Stimulated activated CD8-positive, alpha-beta memory T cell treated with anti-CD3 and anti-CD28 coated beads, Interleukin-7, amount 100 ng/mL, for 24 hours (primary cell): ENCODE results near the gene FAM193B.

ENCODE experiments used
- DNase-seq: peaks from one replicate; pipeline ENCODE4 v3.0.0-alpha.2; 2020; ENCODE audit warnings: low read depth

Gene FAM193B

DNA sequence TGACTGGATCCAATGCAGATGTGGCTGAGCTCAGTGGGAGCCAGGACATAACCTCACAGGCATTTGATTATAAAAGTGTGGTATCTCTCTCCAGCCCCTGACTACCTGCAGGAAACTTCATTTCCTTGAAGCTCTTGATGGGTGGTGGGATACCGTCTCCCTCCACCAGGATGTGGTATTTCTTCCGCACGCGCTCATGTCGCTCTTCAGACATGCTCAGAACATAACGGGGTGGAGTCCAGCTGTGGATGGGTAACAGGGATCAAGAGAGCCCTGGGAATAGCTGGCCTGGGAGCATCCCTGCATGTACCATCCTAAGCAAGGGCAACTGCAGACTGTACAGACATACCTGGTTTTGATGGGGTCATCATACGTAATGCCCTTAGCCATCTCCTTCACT, 38.8 kb downstream of the FAM193B start:
- no peak for DNase-seq

DNA sequence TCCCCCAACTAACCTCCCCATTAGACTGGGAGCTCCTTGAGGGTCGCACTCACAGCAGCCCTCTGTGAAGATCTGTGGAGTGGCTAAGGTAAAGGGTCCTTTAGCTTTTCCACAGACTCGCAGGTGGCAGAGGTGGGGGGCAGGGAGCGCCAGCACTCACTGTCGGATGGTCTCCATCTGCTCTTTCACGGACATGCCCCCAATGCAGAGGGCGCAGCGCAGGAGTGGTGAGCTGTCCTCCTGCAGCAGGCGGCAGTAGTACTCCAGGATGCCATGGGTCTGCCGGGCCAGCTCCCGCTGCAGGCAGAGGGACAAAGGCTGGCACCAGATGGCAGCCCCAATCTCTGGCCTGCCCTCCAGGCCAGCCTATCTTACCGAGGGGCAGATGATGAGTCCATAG, 39.8 kb downstream of the FAM193B start:
- DNase-seq = no peak

DNA sequence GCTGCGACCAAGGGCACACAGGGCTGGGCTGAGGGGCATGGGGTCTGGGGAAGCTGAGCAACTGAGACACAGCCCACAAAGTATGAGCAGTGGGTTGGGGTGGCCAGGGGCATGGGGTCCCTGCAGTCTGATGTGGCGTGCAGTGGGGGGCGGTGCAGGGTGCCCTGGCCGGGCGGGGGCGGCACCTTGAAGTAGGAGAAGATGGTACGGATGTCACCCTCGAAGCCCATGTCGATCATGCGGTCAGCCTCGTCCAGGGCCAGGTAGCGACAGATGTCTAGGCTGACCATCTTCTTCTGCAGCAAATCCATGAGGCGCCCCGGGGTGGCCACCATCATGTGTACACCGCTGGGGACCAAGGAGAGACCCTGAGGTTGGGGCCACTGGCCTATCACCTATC, 40.9 kb downstream of the FAM193B start:
- no peak for DNase-seq

DNA sequence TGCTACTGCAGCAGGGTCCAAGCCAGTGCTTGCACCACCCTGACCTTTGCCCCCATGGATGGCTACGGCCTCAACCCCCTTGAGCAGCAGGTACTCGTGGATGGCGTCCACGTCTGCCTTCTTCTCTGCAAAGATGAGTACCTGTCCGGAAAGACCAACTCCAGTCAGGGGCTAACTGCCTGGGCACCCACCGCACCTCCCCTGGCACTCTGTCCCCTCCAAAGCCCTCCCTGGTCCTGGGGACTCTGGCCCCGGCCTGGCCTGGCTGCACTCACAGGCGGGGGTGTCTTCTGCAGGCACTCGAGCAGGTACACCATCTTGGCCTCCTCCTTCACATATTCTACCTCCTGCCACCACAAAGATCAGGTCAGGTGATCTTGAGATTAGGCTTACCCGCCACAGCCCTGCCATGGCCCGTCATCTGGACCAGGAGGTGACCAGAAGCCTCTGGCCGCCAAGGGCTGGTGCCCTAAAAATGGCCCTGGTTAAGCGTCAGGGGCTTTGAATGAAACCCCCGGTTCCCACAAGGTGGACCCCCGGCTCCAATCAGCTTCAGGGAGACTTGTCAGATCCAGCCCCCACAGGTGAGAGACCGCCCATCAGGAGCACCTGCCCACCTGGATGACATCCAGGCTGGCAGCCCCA, 41.5 kb downstream of the FAM193B start:
- no peak for DNase-seq

DNA sequence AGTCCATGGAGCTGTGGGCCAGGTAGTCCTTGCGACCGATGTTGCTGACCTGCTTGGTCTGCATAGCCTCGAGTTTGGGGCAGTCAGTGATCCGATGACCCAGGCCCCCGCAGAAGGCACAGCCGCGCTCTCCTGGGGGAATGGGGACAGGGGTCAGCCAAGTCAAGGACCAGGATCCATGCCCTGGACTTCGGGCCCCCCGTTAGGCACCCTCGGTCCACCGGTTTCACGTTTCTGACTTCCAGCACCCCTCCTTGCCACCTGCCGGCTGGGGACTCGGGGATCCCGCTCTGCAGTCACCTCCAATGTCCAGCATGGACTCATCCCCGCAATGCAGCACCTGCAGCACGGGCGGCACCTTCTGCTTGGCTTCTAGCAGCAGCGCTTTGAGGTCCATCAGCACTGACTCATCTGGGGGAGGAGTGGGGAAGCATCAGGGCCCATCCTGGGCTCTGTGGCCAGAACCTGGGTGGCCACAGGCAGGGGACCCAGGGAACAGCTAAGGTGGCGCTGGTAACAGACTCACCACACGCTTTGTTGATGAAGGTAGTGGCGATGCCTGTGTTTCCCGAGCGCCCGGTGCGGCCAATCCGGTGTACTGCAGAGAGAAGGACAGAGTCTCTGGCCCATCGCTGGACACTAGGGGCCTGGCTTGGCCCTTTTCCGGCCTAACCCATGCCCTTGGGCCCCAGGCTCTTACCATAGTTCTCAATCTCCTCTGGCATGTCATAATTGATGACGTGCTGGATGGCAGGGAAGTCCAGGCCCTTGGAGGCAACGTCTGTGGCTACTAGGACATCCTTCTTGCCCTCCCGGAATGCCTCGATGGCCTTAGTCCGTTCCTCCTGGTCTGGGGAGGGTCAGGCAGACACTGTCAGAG, 42.3 kb downstream of the FAM193B start:
- DNase-seq = no peak

DNA sequence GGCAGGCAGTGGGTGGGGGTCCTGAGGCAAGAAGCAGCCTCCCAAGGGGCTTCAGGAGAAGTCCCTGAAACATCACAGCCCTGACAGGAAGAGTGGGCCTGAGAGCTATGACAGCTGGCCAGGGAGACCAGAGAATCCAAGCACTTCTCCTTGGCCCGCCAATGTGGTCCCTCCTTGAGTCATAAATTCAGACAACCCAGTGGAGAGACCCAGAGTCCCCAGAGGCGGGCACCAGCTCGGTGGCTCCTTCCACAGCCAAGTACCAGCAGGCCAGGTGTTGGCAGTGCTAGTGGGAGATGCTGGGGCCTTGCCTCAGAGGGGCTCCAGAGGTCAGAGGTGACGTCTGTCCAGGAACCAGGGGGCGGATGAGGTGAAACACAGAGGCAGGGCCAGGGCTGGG, 43.2 kb downstream of the FAM193B start:
- no peak for DNase-seq

DNA sequence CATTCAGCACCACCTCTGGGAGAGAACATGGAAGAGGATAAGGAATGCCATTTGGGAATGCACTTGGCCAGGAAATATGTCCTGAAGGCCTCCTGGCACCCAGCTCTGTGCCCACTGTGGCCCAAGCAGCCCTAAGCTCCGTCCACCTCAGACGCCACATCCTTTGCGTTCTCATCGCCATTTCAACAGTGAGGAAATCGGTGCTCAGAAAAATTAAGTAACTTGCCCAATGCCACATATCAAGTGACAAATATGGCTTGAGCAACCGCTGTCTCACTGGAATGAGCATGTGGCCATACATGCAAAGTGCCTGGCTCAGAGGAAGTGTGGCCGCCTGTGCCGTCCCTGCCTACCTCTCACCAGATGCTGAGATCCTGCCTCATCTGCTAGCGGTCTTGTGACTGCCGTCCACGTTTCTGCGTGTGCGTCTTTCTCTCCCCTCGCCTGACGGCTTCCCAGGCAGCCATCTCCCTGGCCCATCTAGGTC, 43.8 kb downstream of the FAM193B start:
- no peak for DNase-seq

DNA sequence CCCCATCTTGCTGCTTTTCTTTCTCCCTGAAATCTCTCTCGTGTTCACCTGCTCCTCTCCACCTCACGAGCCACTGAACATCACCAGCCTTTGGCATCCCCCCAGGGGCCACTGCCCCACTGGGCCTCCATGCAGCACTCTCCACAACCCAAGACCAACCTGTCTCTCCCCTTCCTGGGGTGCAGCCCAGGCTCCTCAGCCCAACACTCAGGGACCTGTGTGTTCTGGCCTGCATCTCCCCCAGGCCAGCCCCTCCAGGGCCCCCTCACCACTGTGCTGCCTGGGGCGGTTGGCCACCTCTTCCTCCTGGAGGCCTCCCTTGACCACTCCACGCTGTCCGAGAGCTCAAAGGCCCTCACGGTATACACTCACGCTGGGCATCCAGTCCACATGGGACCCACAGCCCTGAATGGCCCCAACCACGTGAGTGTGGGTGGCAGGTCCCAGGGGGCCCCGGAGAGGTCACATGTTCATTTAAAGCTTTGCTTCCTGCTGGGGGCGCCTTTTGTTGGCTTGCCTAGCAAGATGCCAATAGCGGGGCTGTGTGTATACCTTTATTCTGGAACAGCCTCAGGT, 44.3 kb downstream of the FAM193B start:
- DNase-seq = no peak

DNA sequence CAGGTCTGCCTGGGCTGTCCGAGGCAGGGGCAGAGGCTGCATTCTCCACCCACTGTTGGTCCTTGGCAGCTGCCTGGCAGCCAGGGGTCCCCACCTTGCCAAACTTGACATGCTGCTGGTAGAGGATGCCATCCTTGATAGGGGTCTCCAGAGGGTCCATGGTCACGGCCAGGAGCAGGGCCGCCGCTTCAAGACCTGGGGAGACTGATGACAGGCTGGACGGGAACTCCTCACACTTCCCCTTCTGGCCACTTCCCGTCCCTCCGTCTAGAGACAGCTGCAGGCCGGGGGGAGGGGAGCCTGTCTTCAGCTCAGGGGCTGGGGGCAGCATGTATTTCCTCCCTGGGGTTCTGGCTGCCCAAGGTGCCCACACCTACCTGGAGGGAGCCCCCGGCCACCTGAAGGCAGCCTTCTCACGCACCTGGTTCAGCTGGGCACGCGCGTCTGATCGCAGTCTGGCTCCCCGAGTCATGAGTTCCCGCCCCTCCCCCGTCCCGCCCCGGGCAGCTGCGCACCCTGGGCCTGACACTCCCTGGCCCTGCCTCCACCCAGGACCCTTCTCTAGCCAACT, 44.9 kb downstream of the FAM193B start, which contains the start of gene DOK3:
TSS of gene DOK3 (minus strand) at position 446 of the 571 bp plus-strand sequence. CDS start at position 160, 286 bp downstream.
- DNase-seq = no peak

DNA sequence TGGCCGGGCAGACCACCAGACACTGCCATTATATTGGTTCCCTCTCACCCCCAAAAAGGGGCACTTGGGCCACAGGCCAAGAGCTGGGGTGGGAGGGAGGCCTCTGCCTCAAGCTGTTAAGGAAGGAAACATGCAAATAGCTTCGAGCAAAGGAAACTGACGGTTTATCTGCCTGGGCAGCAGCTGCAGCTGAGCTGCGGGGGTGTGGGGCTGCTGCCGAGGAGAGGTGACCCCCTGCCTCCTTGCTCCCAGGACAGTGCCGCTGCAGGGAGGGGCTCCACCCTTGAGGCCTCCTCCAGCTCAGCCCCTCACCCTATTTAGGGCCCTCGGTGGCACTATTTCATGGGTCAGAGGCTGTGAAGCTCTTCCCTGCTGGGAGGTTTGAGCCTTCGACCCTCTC, 45.5 kb downstream of the FAM193B start:
- DNase-seq = no peak

DNA sequence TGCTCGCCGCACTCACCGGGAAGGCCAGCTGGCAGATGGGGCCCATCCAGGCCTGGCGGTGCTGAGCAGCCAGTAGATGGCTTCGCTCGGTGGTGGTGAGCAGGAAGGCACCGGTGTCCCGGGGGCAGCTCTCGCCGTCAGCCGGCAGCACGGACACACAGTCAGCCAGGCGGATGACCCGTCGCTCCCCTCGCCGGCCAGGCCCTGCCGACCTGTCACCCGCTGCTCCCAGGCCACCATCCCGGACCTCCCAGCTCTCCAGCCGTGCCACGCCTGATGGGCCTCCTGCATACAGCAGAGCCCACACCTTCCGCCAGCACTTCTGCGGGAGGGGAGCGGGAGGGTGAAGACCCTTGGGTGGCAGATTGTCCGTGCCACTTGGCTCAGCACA, 46.1 kb downstream of the FAM193B start:
- DNase-seq = no peak

DNA sequence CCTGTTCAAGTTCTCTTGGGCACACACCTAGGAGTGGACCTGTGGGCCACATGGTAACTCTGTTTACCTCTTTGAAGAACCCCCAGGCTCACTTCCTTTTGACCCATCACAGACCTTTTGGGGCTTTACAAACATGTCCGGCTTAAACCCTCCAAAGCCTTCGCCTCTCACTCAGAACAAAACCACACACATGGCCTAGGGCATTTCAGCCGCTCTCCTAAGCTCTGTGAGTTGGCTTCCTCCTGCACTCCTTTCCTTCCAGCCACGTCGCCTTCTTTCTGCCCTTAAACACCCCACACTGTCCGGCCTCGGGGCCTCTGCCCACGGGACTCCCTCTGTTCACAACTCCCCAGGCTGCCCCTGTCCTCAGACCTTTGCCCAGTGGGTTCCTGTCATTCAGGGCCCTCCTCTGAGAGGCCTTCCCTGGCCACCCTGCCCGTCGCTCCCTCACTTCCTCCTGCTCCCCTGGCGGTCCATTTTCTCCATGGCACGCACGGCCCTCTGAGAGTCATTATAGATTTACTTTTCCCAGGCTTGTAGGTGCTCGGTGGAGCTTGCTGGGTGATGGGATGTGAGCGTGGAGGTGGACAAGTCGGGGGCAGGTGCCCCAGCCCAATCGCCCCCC, 46.7 kb downstream of the FAM193B start:
- DNase-seq = no peak

DNA sequence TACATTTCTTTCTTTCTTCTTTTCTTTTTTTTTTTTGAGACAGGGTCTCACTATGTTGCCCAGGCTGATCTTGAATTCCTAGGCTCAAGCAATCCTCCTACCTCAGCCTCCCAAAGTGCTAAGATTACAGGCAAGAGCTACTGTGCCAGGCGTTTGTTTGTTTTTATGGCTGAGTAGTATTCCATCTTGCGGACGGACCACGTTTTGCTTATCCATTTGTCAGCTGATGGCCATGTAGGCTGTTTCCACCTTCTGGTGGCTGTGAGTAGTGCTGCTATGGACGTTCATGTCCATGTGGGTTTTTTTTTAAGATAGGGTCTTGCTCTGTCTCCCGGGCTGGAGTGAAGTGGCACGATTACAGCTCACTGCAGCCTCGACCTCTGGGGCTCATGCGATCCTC, 47.2 kb downstream of the FAM193B start:
- DNase-seq = no peak

DNA sequence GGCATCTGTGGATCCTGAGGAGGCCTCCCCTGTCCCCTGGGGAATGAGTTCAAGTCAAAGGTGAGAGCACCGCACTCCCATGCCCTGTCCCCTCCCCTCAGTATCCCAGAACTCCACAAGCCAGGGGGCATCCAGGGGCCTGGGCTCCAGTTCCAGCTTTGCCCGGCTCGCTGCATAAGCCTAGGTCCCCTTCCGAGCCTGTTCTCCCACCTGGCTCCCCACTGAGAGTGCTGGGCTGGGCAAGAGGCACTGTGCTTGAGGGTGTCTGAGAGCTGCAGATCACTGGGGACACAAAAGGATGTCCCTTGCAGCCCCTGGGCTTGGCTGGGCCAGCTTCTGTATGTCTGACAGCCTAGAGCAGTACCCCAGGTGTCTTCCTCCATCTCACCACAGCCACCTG, 49.3 kb downstream of the FAM193B start:
- DNase-seq = no peak

DNA sequence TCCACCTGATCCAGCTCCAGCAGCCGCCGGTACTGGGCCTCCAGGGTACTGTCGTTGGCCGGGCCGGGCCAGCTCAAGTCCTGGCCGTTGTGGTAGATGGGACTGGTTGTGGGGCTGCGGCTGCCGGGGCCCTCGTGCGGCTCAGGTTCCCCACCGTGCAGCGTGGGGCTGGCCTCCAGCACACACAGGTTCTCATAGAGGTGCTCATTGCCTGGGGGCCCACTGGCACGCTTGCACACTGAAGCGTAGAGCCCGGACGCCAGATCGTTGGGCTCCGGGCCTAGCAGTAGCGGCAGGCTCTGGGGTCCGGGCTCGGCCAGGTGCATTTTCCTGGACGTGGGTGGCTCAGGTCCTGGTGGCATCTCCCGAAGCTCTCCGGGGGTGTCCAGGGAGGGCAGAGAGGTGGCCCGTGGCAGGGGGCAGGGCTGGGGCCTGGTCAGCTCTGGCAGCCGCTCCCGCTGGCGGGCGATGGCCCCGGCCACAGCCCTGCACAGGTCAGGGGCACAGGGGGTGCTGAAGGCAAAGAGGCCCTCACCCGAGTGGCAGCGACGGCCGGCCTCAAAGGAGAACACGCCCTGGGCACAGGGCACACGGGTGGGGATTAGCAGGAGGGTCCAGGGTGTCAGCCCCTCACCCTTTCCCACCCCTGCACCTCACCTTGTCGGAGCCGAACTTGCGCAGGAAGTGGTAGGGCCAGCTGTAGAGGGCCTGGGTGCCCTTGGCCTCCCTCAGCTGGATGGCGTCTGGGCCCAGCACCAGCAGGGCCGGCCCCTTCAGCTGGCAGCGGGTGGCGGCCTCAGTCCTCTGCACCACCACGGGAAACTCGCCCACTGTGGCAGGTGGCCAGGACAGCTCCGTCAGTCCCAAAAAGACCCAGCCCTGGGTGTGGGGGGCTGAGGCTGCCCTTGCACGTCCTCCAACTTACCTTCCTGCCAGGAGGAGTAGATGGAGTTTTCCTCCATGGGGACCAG, 50.0 kb downstream of the FAM193B start:
- DNase-seq = no peak

DNA sequence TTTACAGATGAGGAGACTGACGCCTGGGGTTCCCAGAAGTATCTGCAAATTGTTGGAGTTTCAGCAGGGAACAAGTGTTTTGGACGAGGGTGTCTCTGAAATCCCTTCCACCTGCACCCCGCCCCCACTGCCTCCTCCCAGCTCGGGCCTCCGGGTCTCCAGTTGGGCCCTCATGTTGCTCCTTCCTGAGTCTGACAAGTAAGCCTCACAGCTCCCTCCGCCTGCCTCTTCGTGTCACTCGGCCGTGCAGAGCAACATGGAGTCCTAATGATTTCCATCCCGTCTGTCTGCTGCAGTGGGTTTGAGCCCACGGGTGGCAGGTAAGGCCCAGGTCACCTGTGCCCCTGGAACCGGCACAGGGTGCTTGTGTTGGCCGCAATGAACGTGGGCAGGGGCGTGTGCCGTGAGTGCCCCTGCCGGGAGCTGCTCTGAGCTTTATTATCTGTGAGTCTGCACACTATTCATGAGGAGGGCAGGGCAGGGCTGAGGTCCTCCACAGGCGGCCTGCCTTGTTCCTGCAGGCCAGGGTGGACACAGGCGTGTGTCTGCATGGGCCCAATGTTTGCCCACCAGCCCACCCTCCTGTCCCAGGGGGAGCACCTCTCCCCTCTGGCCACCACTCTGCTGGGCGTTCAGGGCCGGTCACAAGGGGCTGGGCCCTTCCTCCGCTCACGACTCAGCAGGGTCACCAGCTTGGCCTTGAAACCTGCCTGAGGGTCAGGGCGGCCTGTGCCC, 50.8 kb downstream of the FAM193B start:
- no peak for DNase-seq

DNA sequence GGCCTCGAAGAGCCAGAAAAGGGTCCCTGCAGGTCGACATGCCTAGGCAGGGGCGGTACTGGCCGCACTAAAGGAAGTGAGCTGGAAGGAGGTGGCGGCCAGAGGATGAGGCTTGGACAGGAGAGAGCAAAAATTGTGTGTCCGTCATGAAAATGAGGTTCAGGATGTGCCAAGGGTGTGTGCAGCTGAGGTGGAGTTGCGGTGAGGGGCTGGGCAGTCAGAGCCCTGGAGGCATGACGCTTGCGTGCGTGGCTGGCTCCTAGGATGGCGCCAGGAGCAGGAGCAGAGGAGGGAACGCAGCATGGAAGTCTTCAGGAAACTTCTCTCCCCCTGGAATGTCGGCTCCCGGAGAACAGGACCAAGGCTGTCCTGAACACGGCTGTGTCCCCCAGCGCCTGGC, 51.5 kb downstream of the FAM193B start:
- no peak for DNase-seq

DNA sequence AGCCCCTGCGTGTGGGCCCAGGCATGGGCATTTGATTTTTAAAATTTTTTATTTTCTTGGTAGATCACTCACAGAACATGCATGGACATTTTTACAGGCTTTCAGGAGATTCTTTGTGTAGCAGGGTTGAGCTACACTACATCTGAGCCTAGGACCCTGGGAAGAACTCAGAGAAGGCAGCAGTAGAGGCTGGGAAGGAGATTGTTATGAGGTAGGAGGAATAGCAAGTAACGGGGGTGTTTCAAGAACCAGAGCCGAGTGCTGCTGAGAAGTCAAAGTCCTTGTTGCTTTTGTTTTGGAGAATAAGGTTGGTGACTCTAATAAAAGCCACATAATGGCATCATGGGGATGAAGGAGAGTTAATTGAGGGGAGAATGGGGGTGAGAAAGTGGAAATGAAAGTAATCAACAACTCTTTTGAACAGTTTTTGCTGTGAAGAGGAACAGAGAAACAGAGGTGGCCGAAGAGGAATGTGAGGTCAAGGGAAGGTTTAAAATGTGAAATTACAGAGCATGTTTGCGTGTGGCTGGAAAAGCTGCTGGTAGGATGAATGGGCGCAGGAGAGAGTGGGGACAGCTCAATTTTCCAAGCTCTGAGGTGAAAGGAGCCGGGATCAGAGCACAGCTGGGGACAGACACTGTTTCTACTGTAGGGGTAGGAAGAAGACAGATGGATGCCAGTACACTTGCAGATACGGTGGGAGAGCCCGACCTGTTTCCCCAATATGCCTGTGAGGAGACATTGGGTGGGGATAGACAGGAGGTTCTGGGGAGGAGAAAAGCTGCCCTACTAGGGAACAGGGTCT, 52.3 kb downstream of the FAM193B start:
- DNase-seq = no peak
